Esophagus muscularis mucosa (tissue), 4 donors: ENCODE data around the gene CDC5L. TPM values are rescaled to one million over a fixed set of nuclear protein-coding genes. Genes with fewer than 3 reads are reported as not detected.

ENCODE experiments used
- DNase-seq: peaks from one replicate; pipeline ENCODE4 v3.0.0-alpha.2; 2017; ENCODE audit errors: extremely low spot score
- H3K27ac ChIP-seq, 4 donors: fragments of 200-600 bp; sonication (generic); replicated peaks in 1 of 4; 1 replicate in 3 of 4; 2 replicates in 1 of 4; pipeline ENCODE4 v1.5.1; 2016 to 2019; ENCODE audit warnings: mild to moderate bottlenecking in 1 of 4
- H3K27me3 ChIP-seq, 4 donors: fragments of 200-600 bp; sonication (generic); one replicate each; pipeline versions ENCODE4 v1.5.1 to v1.6.0; 2016 to 2019
- H3K36me3 ChIP-seq, 4 donors: fragments of 200-600 bp; sonication (generic); one replicate each; pipeline ENCODE4 v1.5.1; 2016 to 2019
- H3K4me1 ChIP-seq, 4 donors: fragments of 200-600 bp; sonication (generic); one replicate each; pipeline ENCODE4 v1.5.1; 2016 to 2019
- H3K4me3 ChIP-seq, 4 donors: fragments of 200-600 bp; sonication (generic); 1 replicate in 2 of 4; 2 replicates in 2 of 4; pipeline ENCODE4 v1.5.1; 2016 to 2019; ENCODE audit warnings: mild to moderate bottlenecking in 4 of 4, moderate library complexity in 1 of 4
- H3K9me3 ChIP-seq, 4 donors: fragments of 200-600 bp; sonication (generic); 1 replicate in 3 of 4; 2 replicates in 1 of 4; pipeline ENCODE4 v1.5.1; 2016 to 2019
- EP300 ChIP-seq: sonication (generic); formaldehyde crosslinking; IDR thresholded peaks from one replicate; pipeline ENCODE4 v1.6.1; 2017; ENCODE audit warnings: antibody characterized with exemption
- POLR2A ChIP-seq: fragments of 450-650 bp; IDR thresholded peaks from one replicate; pipeline ENCODE4 v1.6.1; 2017; ENCODE audit warnings: antibody characterized with exemption, moderate library complexity, mild to moderate bottlenecking, low read depth
- POLR2AphosphoS5 ChIP-seq, 2 donors: sonication (generic); formaldehyde crosslinking; IDR thresholded peaks; one replicate each; pipeline ENCODE4 v1.6.1; 2017; ENCODE audit warnings: antibody characterized with exemption in 2 of 2
- WGBS: methylation state at CpG from one replicate; pipeline ENCODE4 v1.1.5; 2018; 5-methylcytosine and 5-hydroxymethylcytosine counted together
- intact Hi-C: fragments of 100-400 bp; cut with DNase I; formaldehyde crosslinking; loops from one replicate; pipeline ENCODE4 v1.15.1; 2023
- total RNA-seq, 4 donors: library from RNA; depleted of rRNA; stranded (reverse); fragments of >200 nt; gene quantifications; one replicate each; pipeline versions ENCODE4 v1.1.0 to v1.2.1, GENCODE V29; 2016
- TF ChIP-seq, protein P1 (sequence below), 3 experiments: fragments of 200-600 bp in 2 of 3; fragments of 450-650 bp in 1 of 3; sonication (generic) in 2 of 3; IDR thresholded peaks; one replicate each; pipeline ENCODE4 v1.5.1; 2017 to 2019; ENCODE audit warnings: antibody characterized with exemption in 3 of 3, mild to moderate bottlenecking in 2 of 3, moderate library complexity in 1 of 3

The CDC5L gene
- total RNA-seq, 4 donors from 2014 or later = 18.4 to 25.4 (median 21.9) TPM

DNA sequence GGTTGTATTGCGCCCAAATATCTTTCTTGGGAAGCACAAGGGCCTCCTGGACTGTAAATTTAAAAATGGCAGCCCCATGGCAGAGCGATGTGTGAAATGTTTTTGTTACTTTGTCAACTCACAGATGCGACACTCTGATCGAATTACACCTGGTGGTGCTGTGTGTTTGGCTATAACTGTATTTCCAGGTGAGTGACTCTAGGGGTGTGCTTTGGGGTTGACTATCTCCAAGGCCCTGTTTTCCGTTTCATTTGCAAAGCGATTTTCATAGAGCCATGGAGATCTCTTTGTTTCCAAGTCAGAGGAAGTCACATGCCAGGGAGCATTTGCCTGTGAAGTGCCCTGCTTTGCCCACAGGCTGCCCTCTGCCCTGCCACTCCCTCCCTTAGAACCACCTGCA is 93.5 kb downstream of the CDC5L start:
- no peaks in the 10 kb centered on the region for H3K36me3 ChIP-seq

DNA sequence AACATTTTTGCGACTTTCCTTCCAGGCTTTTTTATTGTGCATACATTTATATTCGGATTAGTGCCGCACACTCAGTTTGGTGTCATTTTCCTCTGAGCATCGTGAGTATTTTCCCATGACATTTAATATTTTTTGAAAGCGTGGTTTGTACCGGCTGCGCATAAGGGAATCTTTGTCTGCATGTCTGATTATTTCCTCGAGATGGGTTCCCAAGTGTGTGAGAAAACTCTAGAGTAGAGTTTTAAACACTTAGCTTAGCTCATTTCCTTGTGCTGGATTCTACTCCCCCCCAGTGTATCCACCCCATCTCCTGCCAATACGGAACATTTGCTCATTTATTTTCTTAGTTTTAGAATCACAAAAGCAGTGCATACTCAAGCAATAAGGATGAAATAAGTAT is 94.3 kb downstream of the CDC5L start:
- Histone ChIP-seq H3K4me3 (no peak overlapping the region), H3K9me3 (no peaks in the 10 kb centered on the region), H3K36me3 (no peaks in the 10 kb centered on the region), H3K27me3 (peaks cover 0 to 24% (median 0%) of the 10 kb centered on the region in 4 donors), H3K4me1 (no peaks in the 10 kb centered on the region), H3K27ac (no peak overlapping the region)
- no peak for DNase-seq
- intact Hi-C loops = no loop called here
- 88% methylated on average over 9 of the region's 9 CpGs for WGBS
- TF ChIP-seq POLR2AphosphoS5 (IDR thresholded peaks at IDR 0.05) (no peak), EP300 (no peak), POLR2A (no peak)
- TF ChIP-seq, protein P1, sequence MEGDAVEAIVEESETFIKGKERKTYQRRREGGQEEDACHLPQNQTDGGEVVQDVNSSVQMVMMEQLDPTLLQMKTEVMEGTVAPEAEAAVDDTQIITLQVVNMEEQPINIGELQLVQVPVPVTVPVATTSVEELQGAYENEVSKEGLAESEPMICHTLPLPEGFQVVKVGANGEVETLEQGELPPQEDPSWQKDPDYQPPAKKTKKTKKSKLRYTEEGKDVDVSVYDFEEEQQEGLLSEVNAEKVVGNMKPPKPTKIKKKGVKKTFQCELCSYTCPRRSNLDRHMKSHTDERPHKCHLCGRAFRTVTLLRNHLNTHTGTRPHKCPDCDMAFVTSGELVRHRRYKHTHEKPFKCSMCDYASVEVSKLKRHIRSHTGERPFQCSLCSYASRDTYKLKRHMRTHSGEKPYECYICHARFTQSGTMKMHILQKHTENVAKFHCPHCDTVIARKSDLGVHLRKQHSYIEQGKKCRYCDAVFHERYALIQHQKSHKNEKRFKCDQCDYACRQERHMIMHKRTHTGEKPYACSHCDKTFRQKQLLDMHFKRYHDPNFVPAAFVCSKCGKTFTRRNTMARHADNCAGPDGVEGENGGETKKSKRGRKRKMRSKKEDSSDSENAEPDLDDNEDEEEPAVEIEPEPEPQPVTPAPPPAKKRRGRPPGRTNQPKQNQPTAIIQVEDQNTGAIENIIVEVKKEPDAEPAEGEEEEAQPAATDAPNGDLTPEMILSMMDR (IDR thresholded peaks at IDR 0.05) = no peak

More for the DNA sequence above, 93.5 kb downstream of the CDC5L start:
- intact Hi-C loops = no loop called here
- no peak for TF ChIP-seq POLR2AphosphoS5 (IDR thresholded peaks at IDR 0.05)
- TF ChIP-seq, protein P1 (IDR thresholded peaks at IDR 0.05) = no peak
- no peak for TF ChIP-seq POLR2A
- no peak for TF ChIP-seq EP300
- no peak for DNase-seq
- Histone ChIP-seq H3K27ac (no peak overlapping the region), H3K9me3 (no peaks in the 10 kb centered on the region), H3K4me1 (peaks cover 1 to 2% (median 2%) of the 10 kb centered on the region in 4 donors), H3K27me3 (peaks cover 0 to 27% (median 0%) of the 10 kb centered on the region in 4 donors), H3K4me3 (no peak overlapping the region)
- WGBS = 85% methylated on average over 6 of the region's 6 CpGs

DNA sequence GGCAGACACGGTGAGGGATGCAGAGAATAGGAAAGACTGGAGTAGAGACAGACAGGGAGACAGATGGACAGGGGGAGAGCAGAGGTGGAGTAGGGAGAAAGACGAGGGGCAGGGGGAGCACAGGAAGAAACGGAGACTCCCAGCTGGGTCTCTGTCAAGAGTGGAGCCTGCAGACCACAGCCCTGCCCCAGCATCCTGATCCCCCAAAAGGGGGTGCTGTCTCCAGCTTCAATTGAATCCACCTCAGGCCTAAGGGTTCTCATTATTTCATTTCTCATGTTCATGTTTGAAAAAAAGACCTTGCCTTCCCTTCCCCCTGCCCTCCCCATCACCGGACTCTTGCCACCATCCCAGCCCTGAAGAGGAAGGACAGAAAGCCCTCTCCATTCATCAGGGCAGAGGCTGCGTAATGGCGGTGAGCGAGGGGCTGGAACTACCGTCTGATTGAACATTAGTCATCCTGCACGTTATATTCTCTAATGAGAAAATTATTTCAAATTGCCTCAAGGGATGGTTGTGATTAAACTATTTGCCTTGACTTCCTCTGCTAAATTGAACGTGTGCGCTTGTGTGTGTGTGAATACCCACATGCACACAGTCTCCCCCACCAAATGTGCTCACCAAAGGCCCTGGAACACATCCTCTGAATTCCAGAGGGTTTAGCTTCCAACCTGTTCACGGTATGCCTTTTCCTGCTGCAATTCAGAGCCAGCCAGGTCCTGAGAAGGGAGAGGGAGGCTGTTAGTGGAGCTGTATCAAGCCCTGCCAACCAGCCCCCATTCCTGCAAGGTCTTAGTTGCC is 98.3 kb downstream of the CDC5L start:
- Histone ChIP-seq H3K27me3 (peaks cover 0 to 35% (median under 1%) of the 10 kb centered on the region in 4 donors), H3K4me1 (peaks cover 8 to 13% (median 12%) of the 10 kb centered on the region in 4 donors), H3K36me3 (no peaks in the 10 kb centered on the region), H3K27ac (no peak overlapping the region), H3K9me3 (no peaks in the 10 kb centered on the region), H3K4me3 (no peak overlapping the region)
- DNase-seq = no peak
- TF ChIP-seq EP300 (no peak), POLR2AphosphoS5 (IDR thresholded peaks at IDR 0.05) (no peak), POLR2A (no peak)
- TF ChIP-seq, protein P1 (IDR thresholded peaks at IDR 0.05) = no peak
- 92% methylated on average over 11 of the region's 12 CpGs for WGBS
- intact Hi-C loops = no loop called here

DNA sequence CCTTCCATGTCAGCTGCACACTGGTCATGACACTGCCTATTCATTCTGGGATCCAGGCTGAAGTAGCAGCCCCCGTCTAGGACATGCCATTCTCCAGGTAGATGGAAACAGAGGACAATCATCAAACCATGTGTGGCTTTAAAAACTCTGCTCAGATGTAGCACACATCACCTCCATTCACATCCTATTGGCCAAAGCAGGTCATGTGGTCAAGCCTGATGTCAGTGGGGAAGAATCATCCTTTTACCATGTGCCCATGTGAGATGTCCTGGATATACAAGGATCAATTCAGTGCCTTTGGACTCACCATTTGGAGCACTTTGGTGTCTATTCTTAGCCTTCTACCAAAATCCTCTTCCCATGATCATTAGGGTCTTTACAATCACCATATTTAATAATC is 99.5 kb downstream of the CDC5L start:
- peaks cover 0 to 35% (median 2%) of the 10 kb centered on the region in 4 donors for H3K27me3 ChIP-seq
- WGBS = 93% methylated on average over 1 of the region's 1 CpG
- TF ChIP-seq, protein P1 (IDR thresholded peaks at IDR 0.05) = no peak
- TF ChIP-seq POLR2AphosphoS5 (IDR thresholded peaks at IDR 0.05) (no peak), POLR2A (no peak), EP300 (no peak)
- no peak overlapping the region for H3K27ac ChIP-seq
- intact Hi-C loops = no loop called here
- peaks cover 11 to 17% (median 16%) of the 10 kb centered on the region in 4 donors for H3K4me1 ChIP-seq
- no peak overlapping the region for H3K4me3 ChIP-seq
- no peaks in the 10 kb centered on the region for H3K36me3 ChIP-seq
- H3K9me3 ChIP-seq = no peaks in the 10 kb centered on the region
- DNase-seq = no peak
